Renal pelvis (tissue), 12 donors: ENCODE results near the gene MSI1. TPM values are rescaled to one million over a fixed set of nuclear protein-coding genes. Genes with fewer than 3 reads are reported as not detected.

Experiments
- DNase-seq: peaks from one replicate; pipeline ENCODE4 v3.0.0-alpha.2; 2013
- long read RNA-seq, 16 experiments: transcript quantifications; one replicate each; lab custom pipeline, GENCODE V29; 2026
- polyA plus RNA-seq, 3 donors: library from polyadenylated mRNA; unstranded; fragments of 120-200 nt; gene quantifications; one replicate each; pipeline ENCODE4 v1.2.1, GENCODE V29; 2013; ENCODE audit not compliant: insufficient read length in 3 of 3

The MSI1 gene
- polyA plus RNA-seq, result 10 to 100 TPM; 21.9 to 25.0 (median 24.0) TPM
- long read RNA-seq, donor 1, partial matches to known transcripts, result 0 of 1 reads
- long read RNA-seq, donor 1, other reads (novel, unspliced or antisense), result 0 of 1 reads
- long read RNA-seq, donor 2, transcript MSI1-201 (15 exons, 2,975 nt), result major isoform, 5 of 35 reads
- long read RNA-seq, donor 2, partial matches to known transcripts, result 10 of 35 reads
- long read RNA-seq, donor 2, other reads (novel, unspliced or antisense), result 20 of 35 reads
- long read RNA-seq, donor 3, partial matches to known transcripts, result 1,006 of 1,007 reads
- long read RNA-seq, donor 3, other reads (novel, unspliced or antisense), result 0 of 1,007 reads
- long read RNA-seq, donor 4, result 0 reads
- long read RNA-seq, donor 5, partial matches to known transcripts, result 0 of 1 reads
- long read RNA-seq, donor 5, other reads (novel, unspliced or antisense), result 0 of 1 reads
- long read RNA-seq, donor 6, result 0 reads
- long read RNA-seq, donor 7, partial matches to known transcripts, result 0 of 3 reads
- long read RNA-seq, donor 7, other reads (novel, unspliced or antisense), result 0 of 3 reads
- long read RNA-seq, donor 8, result 0 reads
- long read RNA-seq, donor 9, result 0 reads
- long read RNA-seq, donor 10, result 0 reads
- long read RNA-seq, donor 11, partial matches to known transcripts, result 0 of 1 reads
- long read RNA-seq, donor 11, other reads (novel, unspliced or antisense), result 0 of 1 reads
- long read RNA-seq, donor 12, partial matches to known transcripts, result 13 of 39 reads
- long read RNA-seq, donor 12, other reads (novel, unspliced or antisense), result 23 of 39 reads
- long read RNA-seq, donor 13, result 0 reads
- long read RNA-seq, donor 14, result 0 reads
- long read RNA-seq, donor 15, transcript MSI1-201 (15 exons, 2,975 nt), result major isoform, 5 of 1,364 reads
- long read RNA-seq, donor 15, partial matches to known transcripts, result 1,222 of 1,364 reads
- long read RNA-seq, donor 15, other reads (novel, unspliced or antisense), result 137 of 1,364 reads
- long read RNA-seq, donor 16, partial matches to known transcripts, result 7 of 8 reads
- long read RNA-seq, donor 16, other reads (novel, unspliced or antisense), result 0 of 8 reads

GRCh38 chr12:120368789-120369602 lies at the start of gene MSI1:
TSS of gene MSI1 (minus strand) at chr12:120369164. CDS start at chr12:120369091, 73 bp downstream.
- peak; percentile 29 for DNase-seq

- no peak for DNase-seq
Observed at GRCh38 chr12:120417917-120418580, 49.1 kb upstream of the MSI1 start.

GRCh38 chr12:120416490-120417216 lies 47.7 kb upstream of the MSI1 start:
- no peak for DNase-seq

- peak; percentile 90 for DNase-seq
Observed at GRCh38 chr12:120413901-120414695, 45.1 kb upstream of the MSI1 start.

- no peak for DNase-seq
Observed at GRCh38 chr12:120412421-120412820, 43.5 kb upstream of the MSI1 start.

GRCh38 chr12:120408771-120409170 lies 39.8 kb upstream of the MSI1 start:
- DNase-seq, result no peak

GRCh38 chr12:120406553-120406952 lies 37.6 kb upstream of the MSI1 start:
- DNase-seq, result no peak

- DNase-seq, result no peak
Observed at GRCh38 chr12:120406069-120406468, 37.1 kb upstream of the MSI1 start.

GRCh38 chr12:120404271-120404670 lies 35.3 kb upstream of the MSI1 start:
- no peak for DNase-seq

- no peak for DNase-seq
Observed at GRCh38 chr12:120403869-120404268, 34.9 kb upstream of the MSI1 start.

GRCh38 chr12:120402217-120402616 lies 33.3 kb upstream of the MSI1 start:
- peak; percentile 69 for DNase-seq

- no peak for DNase-seq
Observed at GRCh38 chr12:120399531-120399930, 30.6 kb upstream of the MSI1 start.

GRCh38 chr12:120397824-120398540 lies 29.0 kb upstream of the MSI1 start:
- peak; percentile 55 for DNase-seq

GRCh38 chr12:120394483-120395367 lies 25.8 kb upstream of the MSI1 start:
- DNase-seq, result peak; percentile 67

- no peak for DNase-seq
Observed at GRCh38 chr12:120390540-120391120, 21.7 kb upstream of the MSI1 start.

GRCh38 chr12:120388691-120389481 lies 19.9 kb upstream of the MSI1 start:
- DNase-seq, result no peak
